ENCODE measurements around the gene USHBP1. TPM values are rescaled to one million over a fixed set of nuclear protein-coding genes. Genes with fewer than 3 reads are reported as not detected.

Gene USHBP1
- total and polyA plus RNA-seq, 2 of the 13 experiments (the other 11 are each of a cell fraction or from before 2014, with no cell fraction given): 0.15 to 1.5 TPM

DNA sequence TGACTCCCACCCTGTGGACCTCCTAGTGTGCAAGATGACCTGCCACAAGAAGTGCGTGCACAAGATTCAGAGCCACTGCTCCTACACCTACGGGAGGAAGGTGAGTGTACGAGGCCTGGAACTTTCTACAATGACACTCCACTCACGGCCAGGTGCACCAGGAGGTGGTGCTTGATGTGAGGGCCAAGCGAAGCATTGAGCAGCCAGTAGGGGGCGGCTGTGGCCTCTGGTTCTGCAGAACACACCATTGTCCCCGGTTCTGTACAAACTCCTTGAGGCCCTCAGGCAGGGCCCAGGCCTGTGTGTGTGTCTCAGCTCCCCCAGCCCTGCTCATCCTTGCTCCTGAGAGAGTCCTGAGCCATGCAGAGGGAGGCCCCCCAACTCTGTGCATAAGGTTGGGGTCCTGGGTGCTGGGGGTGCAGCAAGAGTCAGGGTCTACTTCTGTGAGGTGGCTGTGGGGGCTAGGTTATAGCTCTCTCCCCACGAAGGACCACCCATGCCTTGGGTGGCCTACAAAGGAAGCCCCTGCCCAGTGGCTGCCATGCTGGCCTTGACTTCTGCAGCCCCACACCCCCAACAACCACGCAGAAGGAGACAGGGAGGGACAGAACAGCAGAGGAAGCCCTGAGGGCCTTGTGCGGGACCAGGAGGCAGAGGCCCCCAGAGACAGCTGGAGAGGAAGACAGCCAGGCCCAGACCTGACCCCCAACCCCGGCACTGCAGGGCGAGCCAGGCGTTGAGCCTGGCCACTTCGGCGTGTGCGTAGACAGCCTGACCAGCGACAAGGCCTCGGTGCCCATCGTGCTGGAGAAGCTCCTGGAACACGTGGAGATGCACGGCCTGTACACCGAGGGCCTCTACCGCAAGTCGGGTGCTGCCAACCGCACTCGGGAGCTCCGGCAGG lies 59.1 kb downstream of the USHBP1 start (continued):
- TF ChIP-seq ZNF609 (CRISPR knock-in tag; IDR thresholded peaks at IDR 0.05; ENCODE audit: borderline replicate concordance) (no peak), ZBTB33 (CRISPR knock-in tag; IDR thresholded peaks at IDR 0.05) (peak; percentile 26; the same call in 1 of the 2 replicates), JUND (CRISPR knock-in tag; IDR thresholded peaks at IDR 0.05) (no peak), RBM22 (optimal IDR thresholded peaks at IDR 0.05; ENCODE audit: low read length) (no peak), SNAI1 (CRISPR knock-in tag; IDR thresholded peaks at IDR 0.05; ENCODE audit: borderline replicate concordance) (no peak), SMC3 (IDR thresholded peaks at IDR 0.05; ENCODE audit: low read length) (peak; percentile 70), MTA1 (CRISPR knock-in tag; IDR thresholded peaks at IDR 0.05; ENCODE audit: borderline replicate concordance) (peak; percentile 36; the same call in 1 of the 2 replicates), PHF21A (CRISPR knock-in tag; IDR thresholded peaks at IDR 0.05) (no peak), ELK4 (CRISPR knock-in tag; IDR thresholded peaks at IDR 0.05; ENCODE audit: borderline replicate concordance) (no peak), XBP1 (CRISPR knock-in tag; IDR thresholded peaks at IDR 0.05) (no peak), ZNF615 (CRISPR knock-in tag; IDR thresholded peaks at IDR 0.05; ENCODE audit: borderline replicate concordance) (no peak), ETV6 (CRISPR knock-in tag; conservative IDR thresholded peaks at IDR 0.05) (no peak), SMARCC2 (IDR thresholded peaks at IDR 0.05) (no peak), ZNF740 (CRISPR knock-in tag; IDR thresholded peaks at IDR 0.05) (no peak), ZNF512 (CRISPR knock-in tag; IDR thresholded peaks at IDR 0.05) (no peak)
- TF ChIP-seq, protein P1, sequence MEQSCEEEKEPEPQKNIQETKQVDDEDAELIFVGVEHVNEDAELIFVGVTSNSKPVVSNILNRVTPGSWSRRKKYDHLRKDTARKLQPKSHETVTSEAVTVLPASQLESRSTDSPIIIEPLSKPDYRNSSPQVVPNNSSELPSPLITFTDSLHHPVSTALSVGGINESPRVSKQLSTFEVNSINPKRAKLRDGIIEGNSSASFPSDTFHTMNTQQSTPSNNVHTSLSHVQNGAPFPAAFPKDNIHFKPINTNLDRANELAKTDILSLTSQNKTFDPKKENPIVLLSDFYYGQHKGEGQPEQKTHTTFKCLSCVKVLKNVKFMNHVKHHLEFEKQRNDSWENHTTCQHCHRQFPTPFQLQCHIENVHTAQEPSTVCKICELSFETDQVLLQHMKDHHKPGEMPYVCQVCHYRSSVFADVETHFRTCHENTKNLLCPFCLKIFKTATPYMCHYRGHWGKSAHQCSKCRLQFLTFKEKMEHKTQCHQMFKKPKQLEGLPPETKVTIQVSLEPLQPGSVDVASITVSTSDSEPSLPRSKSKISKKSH (CRISPR knock-in tag; IDR thresholded peaks at IDR 0.05; ENCODE audit: borderline replicate concordance): peak; percentile 34; the same call in 1 of the 2 replicates

Measured in HepG2 (cell line).